GM12878 (cell line): Measurements from ENCODE around the gene RPL19. TPM values are rescaled to one million over a fixed set of nuclear protein-coding genes. Genes with fewer than 3 reads are reported as not detected.

Source experiments
- ATAC-seq: fragments of 200-7000 bp; cut with Tn5 transposase; 3 replicates; pipeline ENCODE4 v1.9.1; 2020; ENCODE audit warnings: mild to moderate bottlenecking, moderate library complexity
- BruUV-seq: library from RNA; stranded (reverse); fragments of 400-500 nt; replicated peaks from 2 replicates; lab custom pipeline; 2021; lab: Mats Ljungman, UMichigan
- CTCF ChIA-PET: fragments of 300-600 bp; sonication (Branson Sonifier 250); formaldehyde crosslinking; extraction: SDS; loops from one replicate; lab custom pipeline; 2021; ENCODE audit warnings: inconsistent platforms; lab: Yijun Ruan, JAX
- POLR2A ChIA-PET: fragments of 350-600 bp; formaldehyde crosslinking; extraction: SDS; loops from one replicate; lab custom pipeline; 2021; ENCODE audit warnings: inconsistent platforms; lab: Charles Lee
- RAD21 ChIA-PET: fragments of 300-600 bp; sonication (Branson Sonifier 250); formaldehyde crosslinking; loops from one replicate; lab custom pipeline; 2023; ENCODE audit warnings: antibody characterized with exemption; ENCODE audit not compliant: unreplicated experiment; lab: Charles Lee
- SMC1A ChIA-PET: fragments of 300-600 bp; sonication (Branson Sonifier 250); formaldehyde crosslinking; loops from one replicate; lab custom pipeline; 2023; ENCODE audit not compliant: unreplicated experiment, uncharacterized antibody; lab: Charles Lee
- DNase-seq: peaks from one replicate; pipeline ENCODE4 v3.0.0-alpha.2; 2011; ENCODE audit warnings: low read depth, low spot score
- FAIRE-seq: peaks from 3 replicates; lab custom pipeline; 2011; peaks lifted over from hg19 to GRCh38; lab: Jason Lieb, UNC
- H2AFZ ChIP-seq: 2 replicates; pipeline ENCODE4 v1.6.0; 2011; ENCODE audit warnings: low read depth, low read length, control low read depth; ENCODE audit not compliant: control insufficient read depth
- H3K27ac ChIP-seq: 2 replicates; pipeline ENCODE4 v1.5.1; 2011; ENCODE audit warnings: control low read depth; ENCODE audit not compliant: control insufficient read depth, insufficient read depth
- H3K27me3 ChIP-seq, 2 experiments: replicated peaks in 1 of 2; 2 replicates each; pipeline versions ENCODE4 v1.6.0 to v1.6.1; 2011; ENCODE audit warnings: low read length in 1 of 2; ENCODE audit not compliant: control insufficient read depth in 2 of 2, insufficient read depth in 2 of 2
- H3K36me3 ChIP-seq, 2 experiments: 2 replicates each; pipeline ENCODE4 v1.5.1; 2011; ENCODE audit warnings: low read length in 1 of 2; ENCODE audit not compliant: control insufficient read depth in 2 of 2, insufficient read depth in 2 of 2
- H3K4me1 ChIP-seq: 2 replicates; pipeline ENCODE4 v1.6.1; 2011; ENCODE audit warnings: mild to moderate bottlenecking, low read length, moderate library complexity, mixed read lengths; ENCODE audit not compliant: control insufficient read depth, insufficient read depth
- H3K4me2 ChIP-seq: 2 replicates; pipeline ENCODE4 v1.6.0; 2011; ENCODE audit warnings: control low read depth; ENCODE audit not compliant: control insufficient read depth, insufficient read depth
- H3K4me3 ChIP-seq: fragments of 200-600 bp; sonication (generic); 2 replicates; pipeline ENCODE4 v1.5.1; 2016
- H3K79me2 ChIP-seq: 2 replicates; pipeline ENCODE4 v1.6.0; 2011; ENCODE audit warnings: low read length; ENCODE audit not compliant: control insufficient read depth, insufficient read depth
- H3K9ac ChIP-seq: 2 replicates; pipeline ENCODE4 v1.8.0; 2011; ENCODE audit warnings: low read length, control low read depth, mixed read lengths; ENCODE audit not compliant: control insufficient read depth, insufficient read depth
- H3K9me3 ChIP-seq: replicated peaks from 3 replicates; pipeline ENCODE4 v1.5.1; 2011; ENCODE audit warnings: mild to moderate bottlenecking, low read length; ENCODE audit not compliant: control insufficient read depth, insufficient read depth
- H4K20me1 ChIP-seq: 2 replicates; pipeline ENCODE4 v1.6.0; 2011; ENCODE audit not compliant: control insufficient read depth, insufficient read depth
- BCL11A ChIP-seq: IDR thresholded peaks from 2 replicates; pipeline ENCODE4 v1.6.1; 2011; ENCODE audit warnings: low read depth, low read length
- GATAD2B ChIP-seq: fragments of 450-650 bp; conservative IDR thresholded peaks from 2 replicates; pipeline ENCODE4 v1.6.1; 2017; ENCODE audit warnings: low read depth, mild to moderate bottlenecking, moderate library complexity
- HDAC6 ChIP-seq: fragments of 200-600 bp; sonication (generic); IDR thresholded peaks from one replicate; pipeline ENCODE4 v1.8.0; 2017; ENCODE audit warnings: antibody characterized with exemption; ENCODE audit not compliant: unreplicated experiment
- MTA3 ChIP-seq: IDR thresholded peaks from 2 replicates; pipeline ENCODE4 v1.6.1; 2012; ENCODE audit warnings: low read length, inconsistent platforms, borderline replicate concordance
- RAD51 ChIP-seq: fragments of 450-650 bp; IDR thresholded peaks from 2 replicates; pipeline ENCODE4 v1.6.1; 2016; ENCODE audit warnings: moderate library complexity, mild to moderate bottlenecking, inconsistent platforms
- RELA ChIP-seq: fragments of 450-650 bp; IDR thresholded peaks from 2 replicates; pipeline ENCODE4 v1.8.0; 2014; ENCODE audit warnings: borderline replicate concordance; ENCODE audit not compliant: partially characterized antibody
- SP1 ChIP-seq: IDR thresholded peaks from one replicate; pipeline ENCODE4 v1.6.1; 2011; ENCODE audit warnings: low read depth, low read length
- ZZZ3 ChIP-seq: IDR thresholded peaks from 2 replicates; pipeline ENCODE4 v1.6.1; 2011; ENCODE audit warnings: low read depth; ENCODE audit not compliant: control insufficient read depth, insufficient read length
- WGBS: methylation state at CpG from one replicate; pipeline ENCODE4 v1.1.6; 2016; ENCODE audit warnings: low lambda C conversion rate; ENCODE audit not compliant: insufficient replicate concordance, insufficient coverage; ENCODE audit errors: missing lambda C conversion rate; 5-methylcytosine and 5-hydroxymethylcytosine counted together
- in situ Hi-C: fragments of 300-500 bp; cut with MboI; formaldehyde crosslinking; loops from 9 replicates; pipeline ENCODE4 v1.14.3; 2018; ENCODE audit warnings: mixed read lengths
- intact Hi-C: fragments of 100-400 bp; cut with micrococcal nuclease; formaldehyde crosslinking; loops from one replicate; pipeline ENCODE4 v1.14.2; 2022; ENCODE audit not compliant: unreplicated experiment
- polyA plus RNA-seq, 11 experiments: library from polyadenylated mRNA; depleted of rRNA in 4 of 11; unstranded in 6 of 11; stranded (reverse) in 5 of 11; fragments of >200 nt; fragmentation: Nextera tagmentation in 4 of 11; fragmentation: Illumina TruSeq in 1 of 11; extraction: Ambion mirVana in 4 of 11; extraction: Trizol in 1 of 11; gene quantifications; 1 replicate in 1 of 11; 2 replicates in 10 of 11; pipeline versions ENCODE4 v1.2.1 to v1.2.3, GENCODE V29; 2011 to 2016; ENCODE audit warnings: inconsistent platforms in 2 of 11, missing spikeins in 2 of 11, low read depth in 1 of 11
- total RNA-seq, 4 experiments: library from RNA; depleted of rRNA in 3 of 4; stranded (reverse); fragments of >200 nt in 3 of 4; fragmentation: Illumina TruSeq in 1 of 4; extraction: Trizol in 1 of 4; gene quantifications; 2 replicates each; pipeline versions ENCODE4 v1.2.1 to v1.2.3, GENCODE V29; 2013 to 2021
- TF ChIP-seq, protein P1 (sequence below): fragments of 450-650 bp; IDR thresholded peaks from 2 replicates; pipeline ENCODE4 v1.6.1; 2017; ENCODE audit warnings: mild to moderate bottlenecking
- TF ChIP-seq, protein P2 (sequence below): IDR thresholded peaks from 2 replicates; pipeline ENCODE4 v1.6.1; 2012; ENCODE audit warnings: low read depth, low read length, improper control_type of control experiment
- TF ChIP-seq, protein P3 (sequence below): IDR thresholded peaks from 2 replicates; pipeline ENCODE4 v1.6.1; 2011; ENCODE audit warnings: low read depth, low read length, improper control_type of control experiment, borderline replicate concordance
- TF ChIP-seq, protein P4 (sequence below): fragments of 450-650 bp; IDR thresholded peaks from 2 replicates; pipeline ENCODE4 v1.6.1; 2017; ENCODE audit warnings: low read depth, mild to moderate bottlenecking, moderate library complexity
- TF ChIP-seq, protein P5 (sequence below): fragments of 150-350 bp; IDR thresholded peaks from 2 replicates; pipeline ENCODE4 v1.6.1; 2014; ENCODE audit warnings: mild to moderate bottlenecking, low read depth, low read length

RPL19 gene
- total and polyA plus RNA-seq, 10 of the 15 experiments (the other 5 are each of a cell fraction or from before 2014, with no cell fraction given) = 1,862 to 5,536 (median 3,836) TPM

DNA sequence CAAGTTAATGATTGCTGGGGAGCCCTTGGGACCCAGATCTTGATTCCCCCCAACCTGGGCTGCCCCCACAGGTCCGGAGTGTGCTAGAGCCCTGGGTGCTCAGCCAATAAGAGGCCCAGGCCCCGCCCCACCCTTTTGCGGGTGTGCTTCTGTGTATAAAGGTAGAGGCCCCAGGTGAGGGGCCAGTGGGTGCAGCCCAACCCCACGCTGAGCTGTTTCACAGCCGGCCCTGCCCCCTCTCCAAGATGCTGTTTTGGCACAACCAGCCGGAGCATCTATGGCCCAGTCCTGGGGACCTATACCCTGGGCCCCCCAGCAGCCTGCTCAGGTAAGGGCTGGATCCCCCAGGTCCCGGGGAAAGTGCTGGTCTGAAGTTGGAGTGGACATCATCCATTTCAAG lies 37.5 kb downstream of the RPL19 start:
- POLR2A ChIA-PET = interaction anchor here (0.5 to 0.6 kb wide), 2 partner anchors 31 to 38 kb away, joined by 3 to 7 read pairs; partner anchors contain the start of gene RPL19
- DNase-seq (no peak), ATAC-seq (no peak), FAIRE-seq (no peak)
- Histone ChIP-seq H3K4me3 (no peak overlapping the region), H3K4me1 (no peaks in the 10 kb centered on the region), H4K20me1 (no peaks in the 10 kb centered on the region), H2AFZ (no peak overlapping the region), H3K36me3 (no peaks in the 10 kb centered on the region), H3K79me2 (no peaks in the 10 kb centered on the region), H3K4me2 (no peak overlapping the region), H3K9ac (no peak overlapping the region), H3K27me3 (no peaks in the 10 kb centered on the region; a peak in 3 of 4 replicates), H3K27ac (no peak overlapping the region), H3K9me3 (no peaks in the 10 kb centered on the region)
- RAD21 ChIA-PET = interaction anchor here (0.6 to 11.3 kb wide), 2 partner anchors 30 to 178 kb away, joined by 3 to 160 read pairs; no protein-coding TSS in a partner anchor
- SMC1A ChIA-PET = no interaction called here
- CTCF ChIA-PET = interaction anchor here (0.6 to 21.3 kb wide), 9 partner anchors 9 to 311 kb away, joined by 3 to 658 read pairs (median 5); partner anchors contain the start of gene RPL19
- no TSS peak for BruUV-seq
- intact Hi-C loops (no loop called here), in situ Hi-C loops (no loop called here)
- 60% methylated on average over 6 of the region's 7 CpGs for WGBS
- TF ChIP-seq, protein P1, sequence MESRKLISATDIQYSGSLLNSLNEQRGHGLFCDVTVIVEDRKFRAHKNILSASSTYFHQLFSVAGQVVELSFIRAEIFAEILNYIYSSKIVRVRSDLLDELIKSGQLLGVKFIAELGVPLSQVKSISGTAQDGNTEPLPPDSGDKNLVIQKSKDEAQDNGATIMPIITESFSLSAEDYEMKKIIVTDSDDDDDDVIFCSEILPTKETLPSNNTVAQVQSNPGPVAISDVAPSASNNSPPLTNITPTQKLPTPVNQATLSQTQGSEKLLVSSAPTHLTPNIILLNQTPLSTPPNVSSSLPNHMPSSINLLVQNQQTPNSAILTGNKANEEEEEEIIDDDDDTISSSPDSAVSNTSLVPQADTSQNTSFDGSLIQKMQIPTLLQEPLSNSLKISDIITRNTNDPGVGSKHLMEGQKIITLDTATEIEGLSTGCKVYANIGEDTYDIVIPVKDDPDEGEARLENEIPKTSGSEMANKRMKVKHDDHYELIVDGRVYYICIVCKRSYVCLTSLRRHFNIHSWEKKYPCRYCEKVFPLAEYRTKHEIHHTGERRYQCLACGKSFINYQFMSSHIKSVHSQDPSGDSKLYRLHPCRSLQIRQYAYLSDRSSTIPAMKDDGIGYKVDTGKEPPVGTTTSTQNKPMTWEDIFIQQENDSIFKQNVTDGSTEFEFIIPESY = no peak
- TF ChIP-seq ZZZ3 (no peak), GATAD2B (no peak), SP1 (no peak), RAD51 (no peak), RELA (no peak), BCL11A (no peak), HDAC6 (no peak), MTA3 (no peak)
- TF ChIP-seq, protein P2, sequence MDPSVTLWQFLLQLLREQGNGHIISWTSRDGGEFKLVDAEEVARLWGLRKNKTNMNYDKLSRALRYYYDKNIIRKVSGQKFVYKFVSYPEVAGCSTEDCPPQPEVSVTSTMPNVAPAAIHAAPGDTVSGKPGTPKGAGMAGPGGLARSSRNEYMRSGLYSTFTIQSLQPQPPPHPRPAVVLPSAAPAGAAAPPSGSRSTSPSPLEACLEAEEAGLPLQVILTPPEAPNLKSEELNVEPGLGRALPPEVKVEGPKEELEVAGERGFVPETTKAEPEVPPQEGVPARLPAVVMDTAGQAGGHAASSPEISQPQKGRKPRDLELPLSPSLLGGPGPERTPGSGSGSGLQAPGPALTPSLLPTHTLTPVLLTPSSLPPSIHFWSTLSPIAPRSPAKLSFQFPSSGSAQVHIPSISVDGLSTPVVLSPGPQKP = no peak
- TF ChIP-seq, protein P3, sequence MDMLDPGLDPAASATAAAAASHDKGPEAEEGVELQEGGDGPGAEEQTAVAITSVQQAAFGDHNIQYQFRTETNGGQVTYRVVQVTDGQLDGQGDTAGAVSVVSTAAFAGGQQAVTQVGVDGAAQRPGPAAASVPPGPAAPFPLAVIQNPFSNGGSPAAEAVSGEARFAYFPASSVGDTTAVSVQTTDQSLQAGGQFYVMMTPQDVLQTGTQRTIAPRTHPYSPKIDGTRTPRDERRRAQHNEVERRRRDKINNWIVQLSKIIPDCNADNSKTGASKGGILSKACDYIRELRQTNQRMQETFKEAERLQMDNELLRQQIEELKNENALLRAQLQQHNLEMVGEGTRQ = no peak
- TF ChIP-seq, protein P4, sequence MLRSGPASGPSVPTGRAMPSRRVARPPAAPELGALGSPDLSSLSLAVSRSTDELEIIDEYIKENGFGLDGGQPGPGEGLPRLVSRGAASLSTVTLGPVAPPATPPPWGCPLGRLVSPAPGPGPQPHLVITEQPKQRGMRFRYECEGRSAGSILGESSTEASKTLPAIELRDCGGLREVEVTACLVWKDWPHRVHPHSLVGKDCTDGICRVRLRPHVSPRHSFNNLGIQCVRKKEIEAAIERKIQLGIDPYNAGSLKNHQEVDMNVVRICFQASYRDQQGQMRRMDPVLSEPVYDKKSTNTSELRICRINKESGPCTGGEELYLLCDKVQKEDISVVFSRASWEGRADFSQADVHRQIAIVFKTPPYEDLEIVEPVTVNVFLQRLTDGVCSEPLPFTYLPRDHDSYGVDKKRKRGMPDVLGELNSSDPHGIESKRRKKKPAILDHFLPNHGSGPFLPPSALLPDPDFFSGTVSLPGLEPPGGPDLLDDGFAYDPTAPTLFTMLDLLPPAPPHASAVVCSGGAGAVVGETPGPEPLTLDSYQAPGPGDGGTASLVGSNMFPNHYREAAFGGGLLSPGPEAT = no peak
- TF ChIP-seq, protein P5, sequence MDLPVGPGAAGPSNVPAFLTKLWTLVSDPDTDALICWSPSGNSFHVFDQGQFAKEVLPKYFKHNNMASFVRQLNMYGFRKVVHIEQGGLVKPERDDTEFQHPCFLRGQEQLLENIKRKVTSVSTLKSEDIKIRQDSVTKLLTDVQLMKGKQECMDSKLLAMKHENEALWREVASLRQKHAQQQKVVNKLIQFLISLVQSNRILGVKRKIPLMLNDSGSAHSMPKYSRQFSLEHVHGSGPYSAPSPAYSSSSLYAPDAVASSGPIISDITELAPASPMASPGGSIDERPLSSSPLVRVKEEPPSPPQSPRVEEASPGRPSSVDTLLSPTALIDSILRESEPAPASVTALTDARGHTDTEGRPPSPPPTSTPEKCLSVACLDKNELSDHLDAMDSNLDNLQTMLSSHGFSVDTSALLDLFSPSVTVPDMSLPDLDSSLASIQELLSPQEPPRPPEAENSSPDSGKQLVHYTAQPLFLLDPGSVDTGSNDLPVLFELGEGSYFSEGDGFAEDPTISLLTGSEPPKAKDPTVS = no peak
